ENCODE results near the gene PAX5.
A peak's percentile ranks its signal among the peaks of the same experiment; 100 is the strongest.
"Not testable (repeated sequence)": the region's sequence is repeated elsewhere in the genome, so short reads cannot be mapped to it uniquely, and the experiment has no call there.

PAX5 gene

DNA sequence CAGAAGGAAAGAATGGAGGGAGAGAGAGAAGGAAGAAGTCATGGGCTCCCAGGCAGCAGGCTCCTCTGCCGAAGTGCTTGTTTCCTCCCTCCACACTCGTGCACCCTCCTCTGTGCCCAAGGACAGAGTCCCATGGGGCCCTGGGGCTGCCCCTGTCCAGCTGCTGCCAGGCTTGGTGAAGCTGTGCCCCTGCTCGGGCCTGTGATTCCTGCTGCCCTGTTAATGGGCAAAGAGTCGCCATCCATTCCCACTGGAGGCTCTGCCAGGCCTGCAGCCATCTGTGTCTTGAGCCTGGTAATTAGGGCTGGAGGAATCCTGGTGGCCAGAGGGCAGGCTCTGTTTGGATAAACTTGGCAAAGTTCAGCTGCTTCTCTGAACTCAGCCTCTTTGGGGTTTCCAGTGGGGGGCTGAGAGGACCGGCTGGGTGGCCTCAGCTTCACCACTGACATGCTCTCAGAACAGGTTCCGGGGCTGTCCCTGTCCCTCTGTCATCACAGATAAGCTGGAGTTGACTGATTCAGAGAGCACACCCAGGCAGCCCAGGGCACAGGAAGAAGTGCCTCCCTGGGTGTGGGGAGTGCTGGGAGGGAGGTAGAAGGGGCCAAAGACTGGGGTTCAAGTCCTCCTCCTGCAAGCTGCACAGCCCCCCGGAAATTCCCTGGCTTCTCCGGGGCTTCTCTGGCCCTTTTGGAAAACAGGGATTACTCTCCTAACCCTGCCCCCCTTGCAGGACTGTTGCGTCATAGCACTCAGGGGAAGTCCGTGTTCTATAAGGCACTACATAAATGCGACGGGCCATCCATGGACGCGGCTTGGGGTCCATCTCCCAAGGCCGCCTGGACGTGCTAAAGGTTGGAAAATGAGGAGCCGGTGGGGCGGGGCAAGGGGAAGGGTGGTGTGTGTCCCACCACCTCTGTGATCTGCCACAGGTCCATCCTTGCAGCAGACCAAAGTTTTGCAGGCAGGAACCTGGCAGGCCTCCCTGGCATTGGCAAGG, 154.8 kb downstream of the PAX5 start:
- DNase-seq (ENCODE audit: low read depth): no peak

DNA sequence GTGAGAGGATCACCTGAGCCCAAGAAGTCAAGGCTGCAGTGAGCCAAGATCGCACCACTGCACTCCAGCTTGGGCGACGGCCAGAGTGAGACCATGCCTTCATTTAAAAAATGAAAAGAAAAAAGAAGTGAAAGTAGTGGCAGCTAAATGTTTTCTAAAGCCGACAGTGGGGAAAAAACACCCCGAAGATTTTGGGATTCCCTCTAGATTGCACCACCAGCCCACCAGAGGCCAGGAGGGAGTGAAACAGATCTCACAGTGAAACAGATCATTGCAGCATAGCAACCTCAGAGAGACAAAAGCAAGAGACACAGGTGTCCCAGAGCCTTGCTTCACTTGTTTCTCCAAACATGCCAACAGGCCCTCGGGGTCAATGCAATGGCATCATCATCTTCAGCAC, 156.8 kb downstream of the PAX5 start:
- DNase-seq (ENCODE audit: low read depth): no peak

DNA sequence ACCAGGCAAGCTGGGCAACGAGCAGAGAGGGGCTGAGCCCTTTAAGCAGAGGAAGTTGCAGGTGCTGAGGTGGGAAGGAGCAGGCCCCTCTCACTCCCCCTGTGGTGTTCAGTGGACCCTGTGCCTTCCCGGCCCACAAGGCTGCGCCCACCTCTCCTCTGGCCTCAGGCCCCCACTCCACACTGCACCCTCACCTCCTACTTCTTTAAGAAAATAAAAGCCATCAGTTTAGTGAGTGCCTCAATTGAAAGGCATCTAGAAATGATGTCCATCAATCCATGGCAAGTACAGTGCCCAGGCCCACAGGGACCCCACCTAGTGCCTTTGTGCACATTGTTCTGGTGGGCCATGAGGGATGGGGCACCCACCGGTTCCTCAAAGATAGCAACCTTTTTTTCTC, 158.0 kb downstream of the PAX5 start:
- DNase-seq (ENCODE audit: low read depth): no peak

DNA sequence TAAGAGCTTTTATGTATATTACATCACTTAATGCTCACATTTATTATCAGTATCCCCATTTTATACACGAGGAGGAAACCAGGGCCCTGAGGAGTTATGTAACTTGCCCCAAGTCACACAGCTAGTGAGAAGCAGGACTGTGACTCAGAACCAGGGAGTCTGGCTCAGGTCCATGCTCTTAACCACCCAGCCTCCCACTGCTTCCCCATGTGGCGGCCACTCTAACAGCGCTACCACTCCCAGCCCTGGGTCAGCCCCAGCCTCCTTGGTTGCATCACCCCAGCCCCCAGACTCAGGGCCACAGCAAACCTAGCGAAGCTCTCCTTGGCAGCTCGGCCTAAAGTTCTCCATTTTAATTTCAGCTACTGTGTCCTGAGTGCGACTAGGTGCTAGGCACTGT, 159.1 kb downstream of the PAX5 start:
- DNase-seq (ENCODE audit: low read depth): no peak

DNA sequence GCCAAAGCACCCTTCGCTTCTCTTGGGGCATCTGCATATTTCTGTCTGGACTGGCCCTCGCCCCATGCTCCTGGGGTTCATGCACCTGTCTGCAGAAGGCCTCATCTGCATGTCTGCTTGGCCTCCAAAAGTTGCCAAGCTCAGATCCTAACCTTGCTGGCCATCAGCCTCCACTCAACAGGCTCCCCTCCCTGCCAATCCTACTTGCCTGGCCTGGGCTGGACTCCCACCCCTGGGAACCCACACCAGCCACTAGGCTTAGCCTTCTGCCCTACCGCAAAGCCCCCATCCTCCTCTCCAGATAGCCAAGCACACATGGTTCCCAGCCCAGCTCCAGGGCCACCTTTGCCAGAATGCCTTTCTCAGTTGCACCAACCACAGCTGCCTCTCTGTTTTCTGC, 159.8 kb downstream of the PAX5 start:
- no peak for DNase-seq (ENCODE audit: low read depth)

DNA sequence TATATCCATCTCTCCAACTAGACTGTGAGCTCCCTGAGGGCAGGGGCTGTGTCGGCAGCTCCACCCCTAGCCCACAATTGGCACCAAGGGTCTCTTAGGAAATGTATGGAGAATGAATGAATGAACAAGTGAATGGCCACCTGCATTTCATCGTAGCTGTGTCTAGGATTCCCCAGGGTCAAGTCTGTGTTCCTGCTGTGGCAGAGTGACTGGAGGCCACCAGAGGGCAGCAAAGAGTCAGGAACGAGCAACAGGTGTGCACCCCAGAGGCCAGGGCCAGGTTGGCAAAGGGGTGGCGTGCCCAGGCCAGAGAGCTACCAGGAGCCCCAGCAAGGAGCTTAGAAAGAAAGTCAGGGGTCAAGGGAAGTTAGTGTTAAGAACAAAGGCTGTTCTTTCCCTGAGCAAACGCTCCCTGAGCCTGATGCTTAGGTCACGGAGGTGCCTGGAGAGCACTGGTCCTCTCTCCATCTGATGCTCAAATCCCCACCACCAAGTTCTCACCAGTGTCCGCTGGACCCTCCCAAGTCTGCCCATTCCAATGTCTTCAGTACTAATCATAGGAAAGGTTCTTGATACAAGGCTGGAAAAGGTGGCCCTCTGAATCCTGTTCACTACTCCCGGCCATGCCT, 160.7 kb downstream of the PAX5 start:
- DNase-seq (ENCODE audit: low read depth): peak; percentile 20

DNA sequence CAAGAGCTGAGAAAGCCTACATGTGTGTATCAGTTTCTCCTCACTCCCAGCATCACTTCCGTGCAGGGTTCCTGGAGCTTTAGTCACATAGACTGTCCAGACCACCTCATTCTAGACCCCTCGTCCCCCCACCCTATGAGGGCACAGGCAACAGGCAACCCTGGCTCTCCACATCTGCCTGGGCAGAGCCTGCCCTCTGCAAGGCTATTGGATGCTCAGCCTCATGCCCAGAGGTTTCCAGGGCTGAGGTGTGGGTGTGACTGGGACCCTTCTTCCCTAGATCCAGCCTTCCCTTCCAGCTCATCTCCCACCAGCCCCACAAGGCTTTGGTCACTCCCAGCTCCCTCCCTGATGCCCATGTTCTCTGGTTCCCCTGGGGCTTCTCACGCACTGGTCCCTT, 161.4 kb downstream of the PAX5 start:
- DNase-seq (ENCODE audit: low read depth): no peak

DNA sequence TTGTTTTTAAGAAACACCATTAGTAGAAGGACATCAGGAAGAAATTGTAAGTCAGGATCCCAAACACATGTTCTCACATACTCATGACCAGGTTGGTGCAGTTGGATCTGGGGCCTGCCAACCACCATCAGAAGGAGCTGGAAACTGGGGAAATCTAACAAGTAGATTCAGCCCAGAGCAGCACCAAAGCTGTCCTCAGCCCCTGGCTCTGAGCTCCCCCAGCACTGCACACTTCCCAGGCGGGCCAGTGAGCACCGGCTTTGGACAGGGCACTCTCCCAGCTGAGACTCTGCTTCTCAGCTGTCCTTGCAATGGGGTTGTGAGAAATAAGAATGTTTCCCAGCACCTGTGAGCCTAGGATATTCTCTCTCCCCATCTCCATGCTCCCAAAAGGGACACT, 162.5 kb downstream of the PAX5 start:
- DNase-seq (ENCODE audit: low read depth): no peak

DNA sequence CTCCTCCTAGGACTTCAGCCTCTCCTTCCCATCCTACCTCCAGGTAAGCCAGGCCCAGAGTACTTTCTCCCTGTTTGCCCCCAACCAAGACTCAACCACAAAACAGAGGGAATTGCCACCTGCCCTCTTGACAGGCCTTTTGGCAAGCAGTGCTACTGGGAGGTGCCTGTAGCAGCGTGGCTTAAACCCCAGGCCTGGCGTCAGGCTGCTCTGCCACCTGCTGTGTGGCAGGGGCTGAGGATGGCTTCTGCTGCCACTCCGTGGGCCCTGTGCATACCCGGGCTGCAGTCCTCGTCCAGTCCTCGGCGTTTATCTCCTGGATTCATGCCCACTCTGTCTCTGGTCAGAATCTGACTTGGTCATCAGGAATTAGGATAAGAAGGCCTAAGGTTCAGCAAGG, 163.1 kb downstream of the PAX5 start:
- no peak for DNase-seq (ENCODE audit: low read depth)

DNA sequence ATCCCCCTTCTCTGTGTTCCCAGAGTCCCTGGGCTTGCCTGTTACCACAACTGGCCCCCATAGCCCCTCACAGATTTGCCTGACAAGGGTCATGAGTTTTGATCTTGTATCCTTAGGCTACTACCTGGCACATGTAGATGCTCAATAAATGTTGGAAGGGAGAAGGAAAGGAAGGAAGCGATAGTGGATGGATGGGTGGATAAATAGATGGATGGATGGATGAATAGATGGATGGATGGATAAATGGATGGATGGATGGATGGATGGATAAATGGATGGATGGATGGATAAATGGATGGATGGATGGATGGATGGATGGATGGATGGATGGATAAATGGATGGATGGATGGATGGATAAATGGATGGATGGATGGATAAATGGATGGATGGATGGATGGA, 164.5 kb downstream of the PAX5 start:
- not testable (repeated sequence) for DNase-seq (ENCODE audit: low read depth)

DNA sequence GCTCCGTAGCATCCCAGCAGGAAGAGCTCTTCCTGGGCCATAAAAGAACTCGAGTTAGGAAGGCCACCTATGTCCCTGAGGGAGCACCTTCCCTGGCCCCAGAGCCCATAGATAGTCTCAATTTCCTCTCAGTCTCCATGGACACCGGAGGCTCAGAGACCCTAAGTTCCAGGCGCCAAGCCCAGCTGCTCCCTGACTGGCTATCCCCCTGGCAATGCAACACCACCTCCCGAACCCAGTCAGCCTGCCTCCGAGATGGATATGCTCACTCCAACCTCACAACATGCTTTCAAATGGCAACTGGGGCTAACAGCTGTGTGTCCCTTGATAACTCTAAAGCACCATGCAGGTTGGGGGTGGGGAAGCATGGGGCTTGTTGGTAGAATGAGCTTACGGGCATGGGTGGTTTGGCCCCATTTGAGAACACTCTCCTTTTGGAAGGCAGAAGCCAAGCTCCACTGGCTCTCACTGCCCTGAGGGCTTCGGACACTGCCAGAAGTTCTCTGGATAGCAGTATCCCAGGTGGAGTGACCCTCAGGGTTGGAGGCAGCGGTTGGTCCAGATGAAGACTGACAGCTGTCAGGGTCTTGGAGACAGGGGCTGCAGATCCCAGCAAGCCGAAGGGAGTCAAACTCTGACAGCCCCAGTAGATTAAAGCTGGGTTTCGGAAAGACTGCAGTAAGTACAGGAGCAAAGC, 165.3 kb downstream of the PAX5 start:
- no peak for DNase-seq (ENCODE audit: low read depth)

DNA sequence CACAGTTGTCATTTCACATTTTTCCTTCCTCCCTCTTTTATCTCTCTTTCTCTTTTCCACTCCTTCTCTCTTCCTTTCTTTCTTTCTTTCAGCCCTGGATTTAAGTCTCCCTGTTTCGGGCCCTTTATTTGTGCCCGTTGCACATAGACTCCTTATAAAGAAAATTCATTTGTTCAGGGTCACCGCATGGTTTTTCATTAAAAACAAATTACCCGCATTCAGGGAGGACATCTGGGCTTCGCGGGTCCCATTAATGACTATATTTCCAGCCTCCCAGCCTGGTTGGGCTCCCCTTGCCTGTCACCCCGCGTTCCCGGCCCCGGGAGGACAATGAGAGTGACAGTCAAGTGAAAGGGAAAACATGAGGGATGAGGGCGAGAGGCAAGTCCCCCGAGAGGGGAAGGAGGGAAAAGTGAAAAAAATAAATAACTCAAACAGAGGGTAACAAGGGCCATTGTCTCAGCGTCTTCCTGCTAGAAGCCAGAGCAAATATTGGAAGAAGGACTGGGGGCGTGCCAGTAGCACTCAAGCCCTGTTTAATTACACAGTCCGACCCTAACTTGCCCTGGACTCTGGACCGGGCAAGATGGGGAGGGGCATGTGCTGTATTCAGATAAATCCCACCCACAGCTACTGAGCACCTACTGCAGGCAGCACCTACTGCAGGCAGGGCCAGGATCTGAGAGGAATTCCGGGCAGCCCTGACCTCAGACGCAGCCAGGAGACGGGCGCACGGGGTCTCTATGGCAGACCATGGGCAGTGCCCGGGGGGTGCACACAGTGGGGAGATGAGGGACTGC, 166.2 kb downstream of the PAX5 start:
- no peak for DNase-seq (ENCODE audit: low read depth)

DNA sequence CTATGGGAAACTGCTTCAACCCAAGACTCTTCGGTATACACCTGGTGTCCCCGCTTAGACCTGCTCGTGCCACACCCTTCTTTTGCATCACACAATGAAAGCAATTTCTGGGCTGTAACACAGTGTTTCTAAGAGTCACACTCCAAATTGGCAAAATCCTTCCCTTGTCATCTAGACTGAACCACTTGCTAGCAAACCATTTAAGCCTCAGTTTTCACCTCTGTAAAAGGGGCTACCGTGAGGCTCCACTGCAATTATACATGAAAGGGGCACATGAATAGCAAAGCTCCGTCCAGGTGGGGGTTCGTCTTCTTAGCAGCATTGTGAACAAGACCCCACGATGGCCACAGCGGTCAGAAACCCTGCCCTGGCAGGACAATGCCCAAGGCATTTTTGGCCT, 166.8 kb downstream of the PAX5 start:
- no peak for DNase-seq (ENCODE audit: low read depth)

DNA sequence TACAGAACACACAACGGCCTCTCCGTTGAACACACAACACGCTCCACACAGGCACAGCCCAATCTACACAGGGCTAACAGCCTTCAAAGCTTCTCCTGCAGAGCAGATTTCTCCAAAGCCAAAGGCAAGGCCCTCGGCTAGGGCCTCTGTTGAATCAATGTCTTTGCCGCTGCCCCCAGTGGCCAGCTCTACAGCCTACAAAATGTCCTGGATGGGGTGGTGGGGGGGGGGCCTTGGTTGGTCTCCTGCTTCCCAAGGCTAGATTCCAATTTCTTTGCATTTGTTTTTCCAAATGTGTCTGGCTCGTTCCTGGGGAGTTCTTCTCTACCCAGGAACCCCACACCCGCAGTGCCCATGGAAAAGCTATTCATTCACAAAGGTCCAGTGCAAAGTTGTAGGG, 167.2 kb downstream of the PAX5 start:
- no peak for DNase-seq (ENCODE audit: low read depth)

DNA sequence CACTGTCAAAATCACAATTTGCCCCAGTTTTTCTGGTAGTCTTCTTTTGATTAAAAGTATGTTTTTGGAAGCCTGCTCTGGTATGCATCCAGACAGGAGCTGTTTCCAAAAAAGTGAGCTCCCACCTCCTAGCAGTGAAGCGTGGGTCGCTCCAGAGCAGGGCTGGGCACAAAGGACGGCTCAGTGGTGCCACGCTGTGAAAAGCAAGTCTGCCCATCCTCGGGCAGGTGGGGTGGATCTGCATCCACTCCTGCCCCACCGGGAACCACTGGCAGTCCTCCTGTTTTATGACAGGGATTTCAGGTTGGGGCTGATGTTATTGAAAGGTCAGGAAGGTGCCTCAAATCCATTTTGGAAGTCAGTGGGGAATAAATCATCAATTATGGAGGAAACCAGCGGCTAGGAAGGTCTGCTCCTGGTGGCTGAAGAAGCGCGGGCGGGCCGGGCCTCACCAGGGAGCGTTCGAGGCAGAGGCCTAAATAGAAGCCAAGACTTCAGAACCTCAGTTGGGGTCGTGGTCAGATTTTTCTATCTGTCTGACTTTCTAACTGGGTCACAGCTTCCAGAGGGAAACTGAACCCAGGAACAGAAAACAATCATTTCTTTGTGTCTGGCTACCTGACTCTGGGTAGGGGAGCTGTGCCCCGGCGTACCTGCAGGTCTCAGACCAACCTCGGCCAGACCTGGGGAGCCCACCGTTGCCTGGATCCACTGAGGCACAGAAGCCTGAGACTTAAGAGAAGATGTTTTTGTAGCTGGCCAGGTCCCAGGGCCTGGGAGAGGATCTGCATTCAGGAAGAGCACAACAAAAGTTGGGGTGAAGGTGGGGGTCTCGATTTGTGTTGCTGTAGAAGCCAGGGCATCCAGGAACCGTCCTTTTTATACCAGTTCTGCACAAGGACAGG, 168.1 kb downstream of the PAX5 start:
- no peak for DNase-seq (ENCODE audit: low read depth)

DNA sequence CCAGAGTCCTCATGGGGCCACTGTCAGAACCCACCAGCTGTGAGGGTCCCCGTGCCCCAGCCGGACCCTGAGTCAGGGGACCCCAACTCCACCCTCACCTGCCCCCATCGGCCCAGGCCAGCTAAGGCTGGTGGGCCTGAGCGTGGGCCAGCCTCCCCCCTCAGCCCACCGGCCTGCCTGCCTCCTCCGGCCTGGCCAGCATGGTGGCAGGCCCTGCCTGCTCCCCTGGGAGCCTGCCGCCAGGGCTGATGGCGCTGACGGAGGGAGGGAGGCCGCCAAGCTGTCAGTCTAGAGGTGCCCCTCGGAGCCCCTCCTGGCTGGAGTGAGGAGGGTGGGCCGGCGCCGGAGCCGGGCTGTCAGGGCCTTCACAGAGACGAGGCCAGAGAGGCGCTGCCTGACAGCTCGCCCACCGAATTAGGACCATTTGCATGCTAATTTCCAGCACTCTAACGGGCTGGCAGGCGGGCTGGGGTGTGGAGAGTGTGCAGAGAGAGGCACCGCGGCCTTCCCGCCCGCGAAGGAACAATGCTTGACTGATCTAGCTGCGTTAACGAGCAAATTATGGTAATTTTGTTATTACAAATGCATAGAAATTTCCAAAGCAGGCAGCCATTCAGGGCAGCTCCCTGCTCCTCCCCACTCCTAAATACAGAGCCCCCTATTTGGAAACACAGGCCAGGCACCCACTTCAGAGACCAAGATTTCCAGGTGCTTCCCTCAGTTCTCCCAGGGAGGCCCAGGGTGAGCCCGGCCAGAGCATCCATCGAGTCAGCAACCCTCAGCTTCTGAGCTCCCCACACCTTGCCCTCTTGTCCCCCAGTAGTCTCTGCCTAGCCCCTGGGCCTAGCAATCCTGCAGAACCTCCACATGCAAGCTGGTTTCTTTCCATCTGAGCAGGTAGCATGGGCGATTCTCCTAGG, 169.3 kb downstream of the PAX5 start:
- DNase-seq (ENCODE audit: low read depth): no peak

DNA sequence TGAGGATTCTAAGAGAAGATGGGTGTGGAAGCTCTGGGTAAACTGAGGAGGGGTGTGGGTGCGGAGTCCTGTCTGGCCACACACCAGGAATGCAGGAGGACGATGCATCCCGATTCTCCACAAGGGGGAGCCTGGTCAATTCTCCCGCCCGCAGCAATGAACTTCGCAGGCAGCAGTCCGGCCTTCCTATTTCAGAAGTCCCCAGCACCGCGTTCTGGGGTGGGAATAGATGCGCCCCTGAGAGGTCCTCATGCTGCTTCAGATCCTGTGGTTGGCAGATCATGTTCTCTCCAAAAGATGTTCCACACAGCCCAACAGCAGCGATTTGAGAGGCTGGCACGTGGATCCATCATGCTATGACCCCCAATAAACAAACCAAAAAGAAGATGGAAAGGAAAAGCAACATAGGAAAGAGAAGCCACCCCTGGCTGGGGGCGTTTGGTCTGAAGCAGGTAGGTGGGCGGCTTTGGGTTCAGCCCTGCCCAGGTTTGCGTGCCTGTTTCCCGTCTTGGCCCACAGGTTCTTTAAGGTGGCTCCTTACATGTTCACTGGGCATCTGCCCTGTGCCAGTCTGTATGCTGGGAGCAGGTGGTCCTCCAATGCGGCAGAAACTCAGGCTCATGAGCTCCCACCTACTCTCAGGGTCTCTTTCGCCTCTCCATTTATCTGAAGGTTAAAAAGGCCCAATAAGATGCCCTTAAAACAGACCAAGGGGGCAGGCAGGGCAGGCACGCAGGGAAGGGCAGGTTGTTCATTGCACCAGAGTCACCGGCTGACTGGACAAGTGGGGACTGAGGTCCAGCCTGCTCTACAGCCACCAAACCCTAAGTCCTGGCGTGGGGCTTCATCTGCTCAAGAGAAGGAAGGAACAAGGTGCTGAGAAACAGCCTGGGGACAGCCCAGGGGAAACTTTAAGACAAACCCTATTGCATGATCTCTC, 171.6 kb downstream of the PAX5 start:
- DNase-seq (ENCODE audit: low read depth): no peak

DNA sequence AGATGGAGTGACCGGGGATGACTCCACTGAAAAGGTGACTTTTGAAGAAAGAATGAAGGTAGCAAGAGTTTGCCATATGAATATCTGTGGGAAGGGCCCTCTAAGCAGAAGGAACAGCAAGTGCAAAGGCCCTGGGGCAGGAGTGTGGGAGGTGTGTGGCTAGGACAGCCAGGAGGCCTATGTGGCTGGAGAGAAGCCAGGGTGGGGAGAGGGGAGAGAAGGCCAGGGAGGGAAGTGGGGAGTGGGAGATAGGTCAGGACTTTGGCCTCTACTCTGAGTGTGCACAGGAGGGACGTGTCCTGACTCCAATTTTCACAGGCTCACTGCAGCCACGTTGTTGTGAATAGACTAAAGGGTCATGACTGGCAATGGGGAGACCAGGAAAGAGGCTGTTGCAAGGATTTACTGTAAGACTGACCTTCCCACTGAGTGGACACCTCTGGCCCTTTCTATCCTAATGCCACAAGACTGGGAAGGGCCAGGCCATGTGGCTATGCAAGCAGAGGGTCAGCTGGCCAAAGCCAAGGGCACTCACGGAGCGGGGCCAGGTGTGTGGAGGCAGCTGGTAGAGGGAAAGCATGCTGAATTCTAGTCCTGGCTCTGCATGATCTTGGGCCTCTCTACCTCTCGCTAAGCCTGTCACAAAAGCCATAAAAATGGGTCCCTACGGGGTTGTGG, 172.4 kb downstream of the PAX5 start:
- DNase-seq (ENCODE audit: low read depth): no peak

Measured in HS-27A (cell line).